ENCODE results near the gene IQCE.
A peak's percentile ranks its signal among the peaks of the same experiment; 100 is the strongest.
"Not testable (repeated sequence)": the region's sequence is repeated elsewhere in the genome, so short reads cannot be mapped to it uniquely, and the experiment has no call there.

The IQCE gene

GRCh38 chr7:2534214-2534613 lies 24.6 kb upstream of the IQCE start:
- not testable (repeated sequence) for H4K8ac ChIP-seq (ENCODE audit: low read length); H4K91ac ChIP-seq (ENCODE audit: low read length); H2BK15ac ChIP-seq (ENCODE audit: low read depth, poor library complexity, severe bottlenecking); H3K14ac ChIP-seq (ENCODE audit: low read length in 2 of 2); H3K9me3 ChIP-seq (ENCODE audit: control insufficient read depth, low read length); H3K9ac ChIP-seq (ENCODE audit: low read length); H2BK5ac ChIP-seq (ENCODE audit: low read depth, low read length, poor library complexity, severe bottlenecking); H2BK120ac ChIP-seq (ENCODE audit: low read depth, low read length); H3K23ac ChIP-seq (ENCODE audit: low read length in 2 of 2); H3K4ac ChIP-seq (ENCODE audit: low read depth in 1 of 2, low read length in 2 of 2); H2BK12ac ChIP-seq (ENCODE audit: low read length in 2 of 2); DNase-seq; H3K18ac ChIP-seq (ENCODE audit: low read depth in 1 of 2, low read length in 2 of 2); H3K4me3 ChIP-seq (ENCODE audit: insufficient read depth in 1 of 2, low read depth in 1 of 2, low read length in 2 of 2); H3K27ac ChIP-seq (ENCODE audit: low read length, poor library complexity, severe bottlenecking); H3K79me1 ChIP-seq (replicated peaks; ENCODE audit: low read length, poor library complexity, severe bottlenecking); H2AK5ac ChIP-seq (ENCODE audit: low read length, severe bottlenecking); H3K4me2 ChIP-seq (ENCODE audit: low read length, poor library complexity, severe bottlenecking); H3K27me3 ChIP-seq (ENCODE audit: control insufficient read depth in 1 of 2, insufficient read depth in 1 of 2, low read length in 2 of 2); H2AFZ ChIP-seq (ENCODE audit: low read depth, low read length)
- H3K36me3 ChIP-seq (ENCODE audit: control insufficient read depth in 1 of 2, insufficient read depth in 2 of 2, low read depth in 1 of 2, low read length in 2 of 2): peaks cover 15 to 35% of the 10 kb centered on the region in 2 experiments
- WGBS: 80% methylated on average over 1 of the region's 34 CpGs
- peaks cover 21% of the 10 kb centered on the region for H3K4me1 ChIP-seq (ENCODE audit: control insufficient read depth, insufficient read depth, low read depth, low read length)

- H3K36me3 ChIP-seq (ENCODE audit: control insufficient read depth in 1 of 2, insufficient read depth in 2 of 2, low read depth in 1 of 2, low read length in 2 of 2): peaks cover 28 to 37% of the 10 kb centered on the region in 2 experiments
- H3K23ac ChIP-seq (ENCODE audit: low read length in 2 of 2); H4K91ac ChIP-seq (ENCODE audit: low read length): not testable (repeated sequence)
Observed at GRCh38 chr7:2535872-2536627, 22.7 kb upstream of the IQCE start.

GRCh38 chr7:2537981-2538851 lies 20.6 kb upstream of the IQCE start:
- peaks cover 7% of the 10 kb centered on the region for H3K4me1 ChIP-seq (ENCODE audit: control insufficient read depth, insufficient read depth, low read depth, low read length)
- H3K18ac ChIP-seq (ENCODE audit: low read depth in 1 of 2, low read length in 2 of 2): no peak overlapping the region
- DNase-seq: no peak
- H3K79me1 ChIP-seq (replicated peaks; ENCODE audit: low read length, poor library complexity, severe bottlenecking): peaks cover 1% of the 10 kb centered on the region
- H4K8ac ChIP-seq (ENCODE audit: low read length): no peak overlapping the region
- H3K27ac ChIP-seq (ENCODE audit: low read length, poor library complexity, severe bottlenecking): no peak overlapping the region
- no peak overlapping the region for H3K4me2 ChIP-seq (ENCODE audit: low read length, poor library complexity, severe bottlenecking)
- H3K4me3 ChIP-seq (ENCODE audit: insufficient read depth in 1 of 2, low read depth in 1 of 2, low read length in 2 of 2): no peak overlapping the region
- H3K4ac ChIP-seq (ENCODE audit: low read depth in 1 of 2, low read length in 2 of 2): no peak overlapping the region
- WGBS: 96% methylated on average over 47 of the region's 47 CpGs
- no peaks in the 10 kb centered on the region for H3K9me3 ChIP-seq (ENCODE audit: control insufficient read depth, low read length)
- H2BK15ac ChIP-seq (ENCODE audit: low read depth, poor library complexity, severe bottlenecking): no peak overlapping the region
- H3K9ac ChIP-seq (ENCODE audit: low read length): no peak overlapping the region
- no peak overlapping the region for H2BK120ac ChIP-seq (ENCODE audit: low read depth, low read length)
- H3K14ac ChIP-seq (ENCODE audit: low read length in 2 of 2): no peak overlapping the region
- H2AK5ac ChIP-seq (ENCODE audit: low read length, severe bottlenecking): no peak overlapping the region
- H3K27me3 ChIP-seq (ENCODE audit: control insufficient read depth in 1 of 2, insufficient read depth in 1 of 2, low read length in 2 of 2): no peaks in the 10 kb centered on the region
- H2BK12ac ChIP-seq (ENCODE audit: low read length in 2 of 2): no peak overlapping the region
- H3K23ac ChIP-seq (ENCODE audit: low read length in 2 of 2): no peak overlapping the region
- H3K36me3 ChIP-seq (ENCODE audit: control insufficient read depth in 1 of 2, insufficient read depth in 2 of 2, low read depth in 1 of 2, low read length in 2 of 2): peaks cover 34 to 55% of the 10 kb centered on the region in 2 experiments
- H2BK5ac ChIP-seq (ENCODE audit: low read depth, low read length, poor library complexity, severe bottlenecking): no peak overlapping the region
- no peak overlapping the region for H2AFZ ChIP-seq (ENCODE audit: low read depth, low read length)
- H4K91ac ChIP-seq (ENCODE audit: low read length): peak overlapping the region; percentile 10

More at GRCh38 chr7:2535872-2536627, 22.7 kb upstream of the IQCE start:
- not testable (repeated sequence) for H3K27ac ChIP-seq (ENCODE audit: low read length, poor library complexity, severe bottlenecking); H4K8ac ChIP-seq (ENCODE audit: low read length); H3K4me3 ChIP-seq (ENCODE audit: insufficient read depth in 1 of 2, low read depth in 1 of 2, low read length in 2 of 2); H2BK120ac ChIP-seq (ENCODE audit: low read depth, low read length); H3K9ac ChIP-seq (ENCODE audit: low read length); H3K27me3 ChIP-seq (ENCODE audit: control insufficient read depth in 1 of 2, insufficient read depth in 1 of 2, low read length in 2 of 2); H3K14ac ChIP-seq (ENCODE audit: low read length in 2 of 2); H2BK12ac ChIP-seq (ENCODE audit: low read length in 2 of 2); H3K4me1 ChIP-seq (ENCODE audit: control insufficient read depth, insufficient read depth, low read depth, low read length); H2AFZ ChIP-seq (ENCODE audit: low read depth, low read length); H2BK5ac ChIP-seq (ENCODE audit: low read depth, low read length, poor library complexity, severe bottlenecking); H3K4ac ChIP-seq (ENCODE audit: low read depth in 1 of 2, low read length in 2 of 2); H3K18ac ChIP-seq (ENCODE audit: low read depth in 1 of 2, low read length in 2 of 2); H3K9me3 ChIP-seq (ENCODE audit: control insufficient read depth, low read length); H3K4me2 ChIP-seq (ENCODE audit: low read length, poor library complexity, severe bottlenecking); H2AK5ac ChIP-seq (ENCODE audit: low read length, severe bottlenecking); H3K79me1 ChIP-seq (replicated peaks; ENCODE audit: low read length, poor library complexity, severe bottlenecking); H2BK15ac ChIP-seq (ENCODE audit: low read depth, poor library complexity, severe bottlenecking); DNase-seq
- 82% methylated on average over 6 of the region's 19 CpGs for WGBS
